ENCODE data around the gene OR11L1.

The OR11L1 gene

DNA sequence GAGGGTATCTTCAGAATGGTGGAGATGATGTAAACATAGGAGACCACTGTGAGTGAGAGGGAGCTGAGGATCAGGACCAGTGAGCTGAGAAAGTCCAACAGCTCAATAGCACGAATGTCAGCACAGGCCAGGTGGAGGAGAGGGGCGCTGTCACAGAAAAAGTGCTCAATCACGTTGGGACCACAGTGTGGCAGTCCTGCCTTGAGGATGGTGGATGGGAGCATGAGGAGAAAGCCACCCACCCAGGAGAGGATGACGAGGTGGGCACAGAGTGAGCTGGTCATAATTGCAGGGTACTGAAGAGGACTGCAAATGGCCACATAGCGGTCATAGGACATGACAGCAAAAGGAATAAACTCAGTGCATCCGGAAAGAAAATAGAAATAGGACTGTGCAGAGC, 8.1 kb downstream of the OR11L1 start:
- Histone ChIP-seq H3K4me2 (no peak overlapping the region), H3K36me3 (ENCODE audit: insufficient read depth) (no peaks in the 10 kb centered on the region), H3K27me3 (ENCODE audit: insufficient read depth, low read depth) (no peaks in the 10 kb centered on the region), H3K4me3 (IDR thresholded peaks at IDR 0.05; ENCODE audit: insufficient read depth, low read depth, low read length) (no peak overlapping the region), H2AFZ (ENCODE audit: low read depth) (no peak overlapping the region), H4K20me1 (ENCODE audit: insufficient read depth) (no peaks in the 10 kb centered on the region), H3K79me2 (ENCODE audit: insufficient read depth, low read depth) (no peaks in the 10 kb centered on the region), H3K4me1 (ENCODE audit: low read depth, poor library complexity, severe bottlenecking) (no peaks in the 10 kb centered on the region), H3K27ac (no peak overlapping the region), H3K9ac (no peak overlapping the region)
- TF ChIP-seq, protein P1, sequence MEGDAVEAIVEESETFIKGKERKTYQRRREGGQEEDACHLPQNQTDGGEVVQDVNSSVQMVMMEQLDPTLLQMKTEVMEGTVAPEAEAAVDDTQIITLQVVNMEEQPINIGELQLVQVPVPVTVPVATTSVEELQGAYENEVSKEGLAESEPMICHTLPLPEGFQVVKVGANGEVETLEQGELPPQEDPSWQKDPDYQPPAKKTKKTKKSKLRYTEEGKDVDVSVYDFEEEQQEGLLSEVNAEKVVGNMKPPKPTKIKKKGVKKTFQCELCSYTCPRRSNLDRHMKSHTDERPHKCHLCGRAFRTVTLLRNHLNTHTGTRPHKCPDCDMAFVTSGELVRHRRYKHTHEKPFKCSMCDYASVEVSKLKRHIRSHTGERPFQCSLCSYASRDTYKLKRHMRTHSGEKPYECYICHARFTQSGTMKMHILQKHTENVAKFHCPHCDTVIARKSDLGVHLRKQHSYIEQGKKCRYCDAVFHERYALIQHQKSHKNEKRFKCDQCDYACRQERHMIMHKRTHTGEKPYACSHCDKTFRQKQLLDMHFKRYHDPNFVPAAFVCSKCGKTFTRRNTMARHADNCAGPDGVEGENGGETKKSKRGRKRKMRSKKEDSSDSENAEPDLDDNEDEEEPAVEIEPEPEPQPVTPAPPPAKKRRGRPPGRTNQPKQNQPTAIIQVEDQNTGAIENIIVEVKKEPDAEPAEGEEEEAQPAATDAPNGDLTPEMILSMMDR (conservative IDR thresholded peaks at IDR 0.05; ENCODE audit: low read depth, low read length) = no peak

DNA sequence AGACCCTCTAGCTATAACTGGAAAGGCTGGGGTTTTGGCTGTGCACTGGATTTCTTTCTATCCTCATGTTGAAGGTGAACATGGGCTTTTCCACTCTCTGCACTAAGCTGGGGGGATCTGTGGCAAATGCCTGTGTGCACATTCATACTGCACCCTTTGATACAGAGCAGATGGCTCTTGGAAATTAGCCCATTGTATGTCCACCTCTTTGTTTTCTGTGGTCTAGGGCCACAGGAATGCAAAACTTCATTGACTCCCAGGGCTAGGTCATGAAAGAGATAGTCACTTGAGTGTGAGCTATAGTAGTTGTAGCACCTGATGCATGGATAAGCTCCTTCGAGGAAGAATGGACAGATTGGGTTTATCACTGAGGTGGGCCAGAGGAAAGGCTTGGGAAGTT, 12.0 kb downstream of the OR11L1 start:
- Histone ChIP-seq H3K27me3 (ENCODE audit: insufficient read depth, low read depth) (no peaks in the 10 kb centered on the region), H3K27ac (no peak overlapping the region), H3K4me3 (IDR thresholded peaks at IDR 0.05; ENCODE audit: insufficient read depth, low read depth, low read length) (no peak overlapping the region), H3K4me2 (no peak overlapping the region), H3K79me2 (ENCODE audit: insufficient read depth, low read depth) (no peaks in the 10 kb centered on the region), H4K20me1 (ENCODE audit: insufficient read depth) (no peaks in the 10 kb centered on the region), H3K9ac (no peak overlapping the region), H3K4me1 (ENCODE audit: low read depth, poor library complexity, severe bottlenecking) (no peaks in the 10 kb centered on the region), H2AFZ (ENCODE audit: low read depth) (no peak overlapping the region), H3K36me3 (ENCODE audit: insufficient read depth) (no peaks in the 10 kb centered on the region; the same call in 1 of the 2 replicates)
- TF ChIP-seq, protein P1 (conservative IDR thresholded peaks at IDR 0.05; ENCODE audit: low read depth, low read length) = no peak

DNA sequence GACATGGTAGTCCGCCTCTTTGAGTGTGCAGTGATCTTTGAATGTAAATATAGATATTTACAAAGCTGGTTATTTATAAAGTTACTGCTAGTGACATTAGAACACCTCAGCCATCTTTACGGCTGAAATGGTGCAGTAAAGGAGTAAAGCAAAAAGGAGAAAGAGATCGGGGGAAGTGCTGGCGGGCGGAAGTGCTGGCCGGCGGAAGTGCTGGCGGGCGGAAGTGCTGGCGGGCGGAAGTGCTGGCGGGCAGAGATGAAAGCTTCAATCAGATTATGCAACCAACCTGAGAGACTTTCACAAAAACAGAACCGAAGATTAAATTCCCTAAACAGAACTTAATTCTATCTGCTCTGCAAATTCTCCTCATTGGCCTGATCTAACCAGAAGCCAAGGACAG, 16.3 kb downstream of the OR11L1 start:
- Histone ChIP-seq H3K27me3 (ENCODE audit: insufficient read depth, low read depth) (no peaks in the 10 kb centered on the region), H3K4me1 (ENCODE audit: low read depth, poor library complexity, severe bottlenecking) (no peaks in the 10 kb centered on the region), H3K9ac (no peak overlapping the region), H4K20me1 (ENCODE audit: insufficient read depth) (no peaks in the 10 kb centered on the region), H2AFZ (ENCODE audit: low read depth) (no peak overlapping the region), H3K4me3 (IDR thresholded peaks at IDR 0.05; ENCODE audit: insufficient read depth, low read depth, low read length) (no peak overlapping the region), H3K27ac (no peak overlapping the region), H3K4me2 (no peak overlapping the region), H3K36me3 (ENCODE audit: insufficient read depth) (no peaks in the 10 kb centered on the region; the same call in 1 of the 2 replicates), H3K79me2 (ENCODE audit: insufficient read depth, low read depth) (no peaks in the 10 kb centered on the region)
- TF ChIP-seq, protein P1 (conservative IDR thresholded peaks at IDR 0.05; ENCODE audit: low read depth, low read length) = no peak

DNA sequence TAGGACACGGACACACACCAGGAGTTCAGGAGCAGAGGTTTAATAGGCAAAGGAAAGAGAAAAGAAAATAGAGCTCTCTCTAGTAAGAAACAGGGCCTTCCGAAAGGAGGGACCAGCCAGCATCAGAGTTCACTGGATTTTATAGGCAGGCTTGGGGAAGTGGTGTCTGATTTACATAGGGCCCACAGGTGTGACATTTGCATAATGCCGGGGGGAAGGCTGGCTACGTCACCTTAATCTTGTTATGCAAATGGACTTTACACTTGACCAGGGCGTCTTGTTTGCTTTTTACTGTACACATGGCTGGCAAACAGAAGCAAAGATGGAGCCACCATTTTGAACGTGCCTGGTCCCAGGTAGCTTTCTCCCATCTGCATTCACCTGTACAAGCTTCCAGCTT, 17.7 kb downstream of the OR11L1 start, which contains the start of gene OR14A16:
TSS of gene OR14A16 (minus strand) at position 97 of the 400 bp plus-strand sequence. CDS start 8,390 bp downstream, outside the sequence.
- no peaks in the 10 kb centered on the region for H3K27me3 ChIP-seq (ENCODE audit: insufficient read depth, low read depth)
- H3K79me2 ChIP-seq (ENCODE audit: insufficient read depth, low read depth) = no peaks in the 10 kb centered on the region
- no peak within 1 kb of the TSS for H3K4me2 ChIP-seq
- H3K4me3 ChIP-seq (IDR thresholded peaks at IDR 0.05; ENCODE audit: insufficient read depth, low read depth, low read length) = no peak within 1 kb of the TSS
- TF ChIP-seq, protein P1 (conservative IDR thresholded peaks at IDR 0.05; ENCODE audit: low read depth, low read length) = no peak
- H3K4me1 ChIP-seq (ENCODE audit: low read depth, poor library complexity, severe bottlenecking) = no peaks in the 10 kb centered on the region
- H3K27ac ChIP-seq = no peak within 1 kb of the TSS
- no peak within 1 kb of the TSS for H2AFZ ChIP-seq (ENCODE audit: low read depth)
- H3K9ac ChIP-seq = no peak within 1 kb of the TSS
- no peaks in the 10 kb centered on the region for H4K20me1 ChIP-seq (ENCODE audit: insufficient read depth)
- H3K36me3 ChIP-seq (ENCODE audit: insufficient read depth) = no peaks in the 10 kb centered on the region; the same call in 1 of the 2 replicates

All from KMS-11 (cell line).